CD4-positive, alpha-beta T cell treated with Interleukin-10 for 1 hour (primary cell): ENCODE results near the gene ELOA.

Experiments
- DNase-seq: peaks from one replicate; pipeline ENCODE4 v3.0.0-alpha.2; 2020

ELOA gene

DNA sequence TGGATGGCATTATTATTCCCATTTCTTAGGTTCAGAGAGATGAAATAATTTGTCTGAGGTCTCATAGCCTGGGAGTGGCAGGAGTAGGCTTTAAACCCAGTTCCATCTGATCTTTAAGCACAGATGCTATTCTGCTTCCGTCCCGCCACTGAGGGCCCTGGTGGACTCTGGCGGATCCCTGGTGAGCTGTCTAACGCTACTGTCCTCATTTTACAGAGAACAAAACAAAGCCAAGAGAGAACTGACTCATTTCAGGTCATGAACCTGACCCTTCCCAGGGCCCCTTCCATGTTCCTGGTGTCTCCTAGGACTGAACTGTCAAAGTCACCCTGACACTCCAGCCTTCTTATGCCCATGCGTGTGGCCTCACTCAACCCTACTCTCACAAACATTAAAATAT, 60.4 kb downstream of the ELOA start:
- DNase-seq, result no peak

DNA sequence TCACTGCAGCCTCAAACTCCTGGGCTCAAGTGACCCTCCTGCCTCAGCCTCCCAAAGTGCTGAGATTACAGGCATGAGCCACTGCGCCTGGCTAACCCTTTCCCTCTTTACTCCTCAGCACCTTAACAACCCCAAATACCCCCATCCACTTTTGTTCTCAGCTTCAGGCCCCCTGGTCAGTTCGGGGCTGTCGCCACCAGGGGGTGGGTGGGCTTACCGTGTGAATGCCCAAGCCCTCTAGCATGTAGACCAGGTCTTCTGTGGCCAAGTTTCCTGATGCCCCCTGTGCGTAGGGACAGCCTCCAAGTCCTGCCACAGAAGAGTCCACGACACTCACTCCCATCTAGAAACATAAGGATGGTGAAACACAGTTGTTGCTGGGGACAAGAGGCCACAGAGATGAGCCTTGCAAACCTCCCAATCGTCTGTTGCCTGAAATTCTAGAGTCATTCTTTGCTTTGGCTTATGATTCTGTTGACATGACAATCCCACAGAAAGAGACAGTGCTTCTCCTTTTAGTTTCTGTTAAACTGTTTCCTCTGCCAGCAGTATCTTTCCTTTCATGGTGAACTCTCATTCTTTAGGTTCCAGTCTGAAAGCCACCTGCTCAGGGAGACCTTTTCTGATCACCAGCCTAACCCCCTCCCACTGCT, 61.0 kb downstream of the ELOA start:
- DNase-seq, result no peak

- no peak for DNase-seq
Observed at GRCh38 chr1:23805025-23805424, 61.8 kb downstream of the ELOA start.

DNA sequence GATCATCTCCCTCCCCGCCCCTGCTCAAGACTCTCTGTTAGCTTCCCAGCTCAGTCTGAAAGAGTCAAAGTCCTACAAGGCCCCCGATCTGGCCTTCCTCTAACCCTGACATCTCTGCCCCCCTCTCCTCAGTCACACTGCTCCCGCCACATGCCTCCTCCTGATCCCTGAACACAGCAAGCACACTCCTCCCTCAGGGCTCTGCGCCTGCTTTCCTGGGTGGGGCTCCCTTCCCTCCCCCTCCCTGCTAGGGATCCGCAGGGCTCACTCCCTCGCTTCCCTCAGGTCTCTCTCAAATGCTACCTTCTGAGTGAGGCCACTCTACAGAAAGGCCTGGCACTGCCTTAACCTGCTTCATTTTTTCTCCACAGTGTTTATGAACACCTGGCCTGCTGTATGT, 63.0 kb downstream of the ELOA start:
- no peak for DNase-seq

- no peak for DNase-seq
Observed at GRCh38 chr1:23807453-23807852, 64.2 kb downstream of the ELOA start.

- DNase-seq, result peak; percentile 89
Observed at GRCh38 chr1:23809751-23810171, 66.5 kb downstream of the ELOA start.

DNA sequence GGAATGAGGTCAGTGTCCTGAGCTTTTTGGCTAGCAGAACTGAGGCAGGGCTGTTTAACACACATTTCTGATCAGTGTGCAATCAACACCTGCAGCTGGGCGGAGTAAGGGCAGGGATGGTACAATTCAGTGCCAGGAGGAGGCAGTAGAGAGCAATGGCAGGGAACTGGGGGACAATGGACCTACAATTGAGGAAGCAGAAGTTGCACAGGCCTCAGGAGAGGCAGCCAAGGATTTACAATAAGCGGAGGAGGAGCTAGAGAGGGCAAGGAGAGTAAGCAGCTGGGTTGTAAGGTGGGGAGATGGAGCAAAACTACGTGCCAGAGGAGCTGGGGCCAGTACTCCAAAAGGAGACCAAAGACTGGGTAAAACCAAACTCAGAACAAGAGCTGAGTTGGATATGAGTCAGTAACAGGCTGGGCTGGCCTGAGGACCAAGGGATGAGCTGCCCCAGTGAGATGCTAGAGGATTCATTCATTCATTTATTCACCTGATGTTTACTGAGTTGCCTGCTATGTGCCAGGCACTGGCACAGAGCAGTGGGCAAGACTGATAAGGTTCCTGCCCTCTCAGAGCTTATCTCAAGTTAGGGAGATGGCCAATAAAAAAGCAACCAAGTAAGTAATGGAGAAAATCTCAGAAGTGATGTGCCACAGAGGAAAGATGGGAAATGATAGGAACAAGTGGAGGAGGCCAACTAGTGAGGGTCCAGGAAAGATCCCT, 67.7 kb downstream of the ELOA start:
- peak; percentile 71 for DNase-seq
